Midbrain (tissue), 1 donor: ENCODE data around the gene AIM2.
"Not testable (repeated sequence)": the region's sequence is repeated elsewhere in the genome, so short reads cannot be mapped to it uniquely, and the experiment has no call there.

Source experiments
- DNase-seq: peaks from one replicate; lab custom pipeline; 2025; lab: John Stamatoyannopoulos, UW

Gene AIM2

GRCh38 chr1:159076438-159077119 lies at the start of gene AIM2:
Gene AIM2 (minus strand): TSS chr1:159076766. CDS start chr1:159073499, 3,267 bp downstream.
- DNase-seq: no peak

- no peak for DNase-seq
These were observed 47.0 kb upstream of the AIM2 start for GRCh38 chr1:159123587-159123986.

- no peak for DNase-seq
These were observed 45.5 kb upstream of the AIM2 start for GRCh38 chr1:159122005-159122621.

GRCh38 chr1:159121526-159121925 lies 45.0 kb upstream of the AIM2 start:
- DNase-seq: no peak

GRCh38 chr1:159120317-159120716 lies 43.8 kb upstream of the AIM2 start:
- no peak for DNase-seq

GRCh38 chr1:159113596-159114433 lies 37.2 kb upstream of the AIM2 start:
- DNase-seq: peak; percentile 48

- DNase-seq: not testable (repeated sequence)
These were observed 26.5 kb upstream of the AIM2 start for GRCh38 chr1:159103021-159103420.

- DNase-seq: no peak
These were observed 24.0 kb upstream of the AIM2 start for GRCh38 chr1:159100589-159100988.

- DNase-seq: no peak
These were observed 22.0 kb upstream of the AIM2 start for GRCh38 chr1:159098596-159098995.

GRCh38 chr1:159092036-159092760 lies 15.6 kb upstream of the AIM2 start:
- no peak for DNase-seq

GRCh38 chr1:159091607-159092031 lies 15.1 kb upstream of the AIM2 start:
- DNase-seq: no peak

- DNase-seq: no peak
These were observed 14.6 kb upstream of the AIM2 start for GRCh38 chr1:159091180-159091560.

- DNase-seq: no peak
These were observed 14.0 kb upstream of the AIM2 start for GRCh38 chr1:159090286-159091179.

GRCh38 chr1:159089184-159089791 lies 12.7 kb upstream of the AIM2 start:
- DNase-seq: no peak

- DNase-seq: no peak
These were observed 12.1 kb upstream of the AIM2 start for GRCh38 chr1:159088546-159089183.

GRCh38 chr1:159088050-159088449 lies 11.5 kb upstream of the AIM2 start:
- DNase-seq: no peak

- DNase-seq: no peak
These were observed 8.3 kb upstream of the AIM2 start for GRCh38 chr1:159084867-159085266.

GRCh38 chr1:159084152-159084551 lies 7.6 kb upstream of the AIM2 start:
- no peak for DNase-seq

- DNase-seq: no peak
These were observed 6.4 kb upstream of the AIM2 start for GRCh38 chr1:159083013-159083412.

GRCh38 chr1:159081626-159082025 lies 5.1 kb upstream of the AIM2 start:
- DNase-seq: no peak
